ENCODE data around the gene DDX11.
"Not testable (repeated sequence)": the region's sequence is repeated elsewhere in the genome, so short reads cannot be mapped to it uniquely, and the experiment has no call there.

GRCh38 chr12:31095080-31095860, 21.6 kb downstream of the DDX11 start:
- TF ChIP-seq ZNF2 (tag by site-specific recombination; IDR thresholded peaks at IDR 0.05); SETDB1 (IDR thresholded peaks at IDR 0.05; ENCODE audit: insufficient read length, low read length); ZBTB10 (tag by site-specific recombination; IDR thresholded peaks at IDR 0.05); HOXA7 (CRISPR knock-in tag; IDR thresholded peaks at IDR 0.05; ENCODE audit: borderline replicate concordance); ZNF114 (tag by site-specific recombination; IDR thresholded peaks at IDR 0.05); ZFP41 (tag by site-specific recombination; IDR thresholded peaks at IDR 0.05; ENCODE audit: borderline replicate concordance); ATF2 (tag by site-specific recombination; IDR thresholded peaks at IDR 0.05; ENCODE audit: low read depth): not testable (repeated sequence)

Measured in HEK293 (cell line).